K562 (cell line): ENCODE measurements around the gene GMEB2. TPM values are rescaled to one million over a fixed set of nuclear protein-coding genes. Genes with fewer than 3 reads are reported as not detected.

ENCODE experiments used
- ARID4B ChIP-seq: sonication (generic); formaldehyde crosslinking; IDR thresholded peaks from 2 replicates; pipeline ENCODE4 v1.8.0; 2022; ENCODE audit warnings: mild to moderate bottlenecking, missing genetic modification reagents
- DMBX1 ChIP-seq: fragments of 250-450 bp; sonication (Bioruptor Pico); IDR thresholded peaks from 2 replicates; pipeline ENCODE4 v1.8.0; 2022; ENCODE audit warnings: inconsistent platforms, mild to moderate bottlenecking, moderate library complexity, borderline replicate concordance
- DNMT1 ChIP-seq: fragments of 450-650 bp; IDR thresholded peaks from 2 replicates; pipeline ENCODE4 v1.6.1; 2016; ENCODE audit warnings: antibody characterized with exemption, mild to moderate bottlenecking
- ESRRA ChIP-seq: fragments of 450-650 bp; IDR thresholded peaks from 2 replicates; pipeline ENCODE4 v1.6.1; 2014; ENCODE audit warnings: low read depth, mild to moderate bottlenecking, moderate library complexity, borderline replicate concordance
- GTF2A2 ChIP-seq: IDR thresholded peaks from 2 replicates; pipeline ENCODE4 v1.6.1; 2016; ENCODE audit warnings: mild to moderate bottlenecking, missing genetic modification characterization, missing compliant biosample characterization
- GTF2F1 ChIP-seq: IDR thresholded peaks from 2 replicates; pipeline ENCODE4 v1.6.1; 2011; ENCODE audit warnings: low read depth, low read length, improper control_type of control experiment
- HES1 ChIP-seq: fragments of 450-650 bp; IDR thresholded peaks from 2 replicates; pipeline ENCODE4 v1.6.1; 2016; ENCODE audit warnings: low read depth, mild to moderate bottlenecking, moderate library complexity
- HMG20A ChIP-seq: fragments of 450-650 bp; formaldehyde crosslinking; conservative IDR thresholded peaks from 2 replicates; pipeline ENCODE4 v1.4.0; 2020; ENCODE audit warnings: mild to moderate bottlenecking, mixed read lengths
- HNRNPUL1 ChIP-seq: fragments of 200-400 bp; formaldehyde crosslinking; IDR thresholded peaks from 2 replicates; pipeline ENCODE4 v1.6.1; 2017; ENCODE audit warnings: low read length
- NCOR1 ChIP-seq: fragments of 450-650 bp; IDR thresholded peaks from 2 replicates; pipeline ENCODE4 v1.6.1; 2016; ENCODE audit warnings: mild to moderate bottlenecking, moderate library complexity
- PML ChIP-seq: IDR thresholded peaks from 2 replicates; pipeline ENCODE4 v1.6.1; 2012; ENCODE audit warnings: low read length, inconsistent platforms
- PTRF ChIP-seq: fragments of 450-650 bp; IDR thresholded peaks from 2 replicates; pipeline ENCODE4 v1.6.1; 2016; ENCODE audit warnings: mild to moderate bottlenecking, missing genetic modification characterization, missing compliant biosample characterization
- SREBF2 ChIP-seq: sonication (generic); formaldehyde crosslinking; IDR thresholded peaks from 2 replicates; pipeline ENCODE4 v1.4.0; 2020; ENCODE audit warnings: mild to moderate bottlenecking, missing genetic modification reagents
- TBL1XR1 ChIP-seq, 2 experiments: IDR thresholded peaks; 2 replicates each; pipeline ENCODE4 v1.6.1; 2012; ENCODE audit warnings: improper control_type of control experiment in 2 of 2, low read length in 2 of 2, mild to moderate bottlenecking in 1 of 2
- TEAD4 ChIP-seq, 2 experiments: sonication (generic) in 1 of 2; formaldehyde crosslinking in 1 of 2; IDR thresholded peaks; 2 replicates each; pipeline versions ENCODE4 v1.6.1 to v1.8.0; 2012 to 2022; ENCODE audit warnings: borderline replicate concordance in 1 of 2, inconsistent platforms in 1 of 2, low read length in 1 of 2, mild to moderate bottlenecking in 1 of 2, missing genetic modification reagents in 1 of 2
- XRCC3 ChIP-seq: fragments of 450-650 bp; IDR thresholded peaks from 2 replicates; pipeline ENCODE4 v1.6.1; 2017; ENCODE audit warnings: mild to moderate bottlenecking, moderate library complexity
- ZKSCAN8 ChIP-seq: fragments of 200-800 bp; sonication (Bioruptor generic); IDR thresholded peaks from 2 replicates; pipeline ENCODE4 v1.6.1; 2016; ENCODE audit warnings: missing genetic modification characterization, missing compliant biosample characterization
- ZNF140 ChIP-seq: fragments of 250-450 bp; sonication (Bioruptor Pico); IDR thresholded peaks from 2 replicates; pipeline ENCODE4 v1.8.0; 2021; ENCODE audit warnings: moderate library complexity, mild to moderate bottlenecking, inconsistent platforms
- ZNF165 ChIP-seq: fragments of 250-450 bp; sonication (Bioruptor Pico); IDR thresholded peaks from 2 replicates; pipeline ENCODE4 v1.4.0; 2020; ENCODE audit warnings: borderline replicate concordance
- ZNF316 ChIP-seq: fragments of 450-650 bp; IDR thresholded peaks from 2 replicates; pipeline ENCODE4 v1.6.1; 2016
- ZNF408 ChIP-seq: fragments of 250-450 bp; sonication (Bioruptor Pico); IDR thresholded peaks from 2 replicates; pipeline ENCODE4 v1.4.0; 2020; ENCODE audit warnings: low read depth, mild to moderate bottlenecking, moderate library complexity
- polyA plus RNA-seq, 8 experiments: library from polyadenylated mRNA; depleted of rRNA in 4 of 8; stranded (reverse) in 5 of 8; unstranded in 3 of 8; fragments of >200 nt; fragmentation: Nextera tagmentation in 2 of 8; fragmentation: Illumina TruSeq in 1 of 8; extraction: Ambion mirVana in 2 of 8; extraction: Trizol in 1 of 8; gene quantifications; 2 replicates each; pipeline versions ENCODE4 v1.2.1 to v1.2.3, GENCODE V29; 2011 to 2014; ENCODE audit warnings: inconsistent platforms in 1 of 8, missing spikeins in 1 of 8
- total RNA-seq, 7 experiments: library from RNA; depleted of rRNA in 6 of 7; stranded (reverse); fragments of >200 nt in 6 of 7; fragmentation: Illumina TruSeq in 2 of 7; extraction: Trizol in 2 of 7; gene quantifications; 2 replicates each; pipeline versions ENCODE4 v1.2.1 to v1.2.3, GENCODE V29; 2011 to 2021; ENCODE audit warnings: low replicate concordance in 1 of 7
- TF ChIP-seq, protein P1 (sequence below): fragments of 450-650 bp; formaldehyde crosslinking; IDR thresholded peaks from 2 replicates; pipeline ENCODE4 v1.4.0; 2022; ENCODE audit warnings: missing genetic modification characterization
- TF ChIP-seq, protein P2 (sequence below): conservative IDR thresholded peaks from 2 replicates; pipeline ENCODE4 v1.6.1; 2011; ENCODE audit warnings: low read depth, mild to moderate bottlenecking, low read length; ENCODE audit not compliant: control insufficient read depth

GMEB2 gene
- total and polyA plus RNA-seq, 9 of the 15 experiments (the other 6 are each of a cell fraction or from before 2014, with no cell fraction given): 0.03 to 13.9 (median 6.3) TPM

DNA sequence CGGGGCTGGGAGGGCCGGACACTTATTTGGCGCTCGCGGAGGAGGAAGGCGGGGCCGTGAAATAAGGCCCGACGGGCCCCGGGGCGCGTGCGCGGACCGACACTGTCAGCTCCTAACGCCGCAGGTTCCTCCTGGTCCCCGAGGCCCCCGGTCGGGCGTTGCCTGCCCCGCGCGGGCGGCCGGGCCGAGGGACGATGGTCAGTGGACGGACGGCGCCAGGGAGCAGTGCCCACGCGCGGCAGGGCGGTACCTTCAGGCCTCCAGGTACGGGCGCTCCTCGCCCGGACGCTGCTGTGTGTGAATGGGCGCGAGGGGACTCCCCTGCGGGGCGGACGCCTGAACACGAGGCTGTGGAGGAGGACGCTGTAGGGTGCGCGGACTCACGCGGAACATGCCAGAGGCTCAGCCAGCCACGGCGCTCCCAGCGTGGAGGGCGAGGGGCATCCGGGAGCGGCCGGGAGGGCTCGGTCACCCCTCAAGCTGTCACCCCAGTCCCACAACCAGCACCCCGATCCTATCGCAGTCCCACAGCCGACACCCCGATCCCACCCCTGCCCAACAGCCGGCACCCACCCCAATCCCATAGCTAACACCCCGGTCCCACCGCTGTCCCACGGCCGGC, 339 bp upstream of the GMEB2 start (continued):
- no peak; the same call in 1 of the 2 replicates for TF ChIP-seq PML
- no peak for TF ChIP-seq ZNF316
- no peak for TF ChIP-seq ZNF408 (CRISPR knock-in tag)
- TF ChIP-seq XRCC3: no peak
- no peak for TF ChIP-seq TBL1XR1 (IDR thresholded peaks at IDR 0.05; ENCODE audit: low read length in 2 of 2)
- no peak for TF ChIP-seq GTF2F1
- TF ChIP-seq, protein P1, sequence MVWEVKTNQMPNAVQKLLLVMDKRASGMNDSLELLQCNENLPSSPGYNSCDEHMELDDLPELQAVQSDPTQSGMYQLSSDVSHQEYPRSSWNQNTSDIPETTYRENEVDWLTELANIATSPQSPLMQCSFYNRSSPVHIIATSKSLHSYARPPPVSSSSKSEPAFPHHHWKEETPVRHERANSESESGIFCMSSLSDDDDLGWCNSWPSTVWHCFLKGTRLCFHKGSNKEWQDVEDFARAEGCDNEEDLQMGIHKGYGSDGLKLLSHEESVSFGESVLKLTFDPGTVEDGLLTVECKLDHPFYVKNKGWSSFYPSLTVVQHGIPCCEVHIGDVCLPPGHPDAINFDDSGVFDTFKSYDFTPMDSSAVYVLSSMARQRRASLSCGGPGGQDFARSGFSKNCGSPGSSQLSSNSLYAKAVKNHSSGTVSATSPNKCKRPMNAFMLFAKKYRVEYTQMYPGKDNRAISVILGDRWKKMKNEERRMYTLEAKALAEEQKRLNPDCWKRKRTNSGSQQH (CRISPR knock-in tag): no peak
- TF ChIP-seq HMG20A (CRISPR knock-in tag): no peak
- TF ChIP-seq HNRNPUL1: no peak
- TF ChIP-seq NCOR1: no peak
- TF ChIP-seq HES1: no peak
- no peak for TF ChIP-seq ZKSCAN8
- no peak for TF ChIP-seq ZNF165 (CRISPR knock-in tag)
- TF ChIP-seq ESRRA: peak; percentile 32; the same call in 1 of the 2 replicates
- TF ChIP-seq TEAD4 (IDR thresholded peaks at IDR 0.05; ENCODE audit: low read length): no peak
- TF ChIP-seq TEAD4 (CRISPR knock-in tag; IDR thresholded peaks at IDR 0.05; ENCODE audit: borderline replicate concordance): peak; percentile 65; the same call in 1 of the 2 replicates
- no peak for TF ChIP-seq SREBF2
- no peak for TF ChIP-seq GTF2A2
- TF ChIP-seq DNMT1: no peak
- no peak for TF ChIP-seq DMBX1 (CRISPR knock-in tag)
- no peak for TF ChIP-seq PTRF (tag)
- TF ChIP-seq, protein P2, sequence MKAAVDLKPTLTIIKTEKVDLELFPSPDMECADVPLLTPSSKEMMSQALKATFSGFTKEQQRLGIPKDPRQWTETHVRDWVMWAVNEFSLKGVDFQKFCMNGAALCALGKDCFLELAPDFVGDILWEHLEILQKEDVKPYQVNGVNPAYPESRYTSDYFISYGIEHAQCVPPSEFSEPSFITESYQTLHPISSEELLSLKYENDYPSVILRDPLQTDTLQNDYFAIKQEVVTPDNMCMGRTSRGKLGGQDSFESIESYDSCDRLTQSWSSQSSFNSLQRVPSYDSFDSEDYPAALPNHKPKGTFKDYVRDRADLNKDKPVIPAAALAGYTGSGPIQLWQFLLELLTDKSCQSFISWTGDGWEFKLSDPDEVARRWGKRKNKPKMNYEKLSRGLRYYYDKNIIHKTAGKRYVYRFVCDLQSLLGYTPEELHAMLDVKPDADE: peak; percentile 85
- TF ChIP-seq ZNF140 (CRISPR knock-in tag): no peak
- peak; percentile 85 for TF ChIP-seq ARID4B (CRISPR knock-in tag)
